Right lobe of liver (tissue), 6 donors: Measurements from ENCODE around the gene BMP8A. TPM values are rescaled to one million over a fixed set of nuclear protein-coding genes. Genes with fewer than 3 reads are reported as not detected.
"Not testable (repeated sequence)": the region's sequence is repeated elsewhere in the genome, so short reads cannot be mapped to it uniquely, and the experiment has no call there.

Experiments
- ATAC-seq, 4 donors: fragments of 200-7000 bp; cut with Tn5 transposase; one replicate each; pipeline ENCODE4 v1.9.1; 2020; ENCODE audit warnings: mild to moderate bottlenecking in 4 of 4, moderate library complexity in 4 of 4
- DNase-seq, 3 donors: peaks; one replicate each; pipeline ENCODE4 v3.0.0-alpha.2; 2020
- H3K27ac ChIP-seq, 3 donors: fragments of 200-600 bp; one replicate each; pipeline ENCODE4 v1.8.0; 2022
- H3K27me3 ChIP-seq, 2 donors: fragments of 200-600 bp; one replicate each; pipeline ENCODE4 v1.8.0; 2022
- H3K36me3 ChIP-seq, 4 donors: fragments of 200-600 bp; sonication (generic) in 1 of 4; one replicate each; pipeline versions ENCODE4 v1.5.1 to v1.8.0; 2017 to 2022; ENCODE audit warnings: control low read depth in 1 of 4
- H3K4me1 ChIP-seq, 4 donors: fragments of 200-600 bp; sonication (generic) in 1 of 4; one replicate each; pipeline versions ENCODE4 v1.5.1 to v1.8.0; 2017 to 2022; ENCODE audit warnings: control low read depth in 1 of 4
- H3K4me3 ChIP-seq, 3 donors: fragments of 200-600 bp; one replicate each; pipeline ENCODE4 v1.8.0; 2022
- H3K9me3 ChIP-seq, 4 donors: fragments of 200-600 bp; sonication (generic) in 1 of 4; one replicate each; pipeline versions ENCODE4 v1.5.1 to v1.8.0; 2017 to 2022; ENCODE audit warnings: control low read depth in 1 of 4
- POLR2A ChIP-seq: fragments of 450-650 bp; IDR thresholded peaks from one replicate; pipeline ENCODE4 v1.6.1; 2017; ENCODE audit warnings: antibody characterized with exemption, mild to moderate bottlenecking
- whole genome bisulfite sequencing: methylation state at CpG from one replicate; pipeline ENCODE4 v1.1.6; 2018; ENCODE audit warnings: low coverage, low lambda C conversion rate; ENCODE audit not compliant: insufficient coverage; ENCODE audit errors: missing lambda C conversion rate; 5-methylcytosine and 5-hydroxymethylcytosine counted together
- intact Hi-C, 2 donors: fragments of 100-400 bp; cut with DNase I; formaldehyde crosslinking; loops; one replicate each; pipeline versions ENCODE4 v1.11.2 to v1.14.1; 2022
- total RNA-seq, 6 experiments: library from RNA; depleted of rRNA in 2 of 6; stranded (reverse); fragments of >200 nt in 2 of 6; fragmentation: NEBNext Ultra II Directional in 3 of 6; extraction: Animal tissue kit (Norgen Biotek cat#: 25700) in 3 of 6; gene quantifications; one replicate each; pipeline versions ENCODE4 v1.1.0 to v1.2.4, GENCODE V29; 2016 to 2023
- TF ChIP-seq, protein P1 (sequence below), 4 donors: fragments of 200-600 bp in 3 of 4; fragments of 450-650 bp in 1 of 4; IDR thresholded peaks; one replicate each; pipeline versions ENCODE4 v1.5.1 to v1.8.0; 2016 to 2022; ENCODE audit warnings: antibody characterized with exemption in 4 of 4, mild to moderate bottlenecking in 2 of 4
- donor health status: DM: no; HTN: yes; CAD: no.
- donor health status: DM: no; HTN: no; CAD: no.
- donor health status: DM: no; HTN: no; CAD: no.
- donor health status: DM: no; HTN: yes; CAD: no.
- donor health status: DM: no; HTN: yes; CAD: no.

BMP8A gene
- total RNA-seq, 6 experiments from 2014 or later: 0.18 to 0.80 TPM; not detected in 4

DNA sequence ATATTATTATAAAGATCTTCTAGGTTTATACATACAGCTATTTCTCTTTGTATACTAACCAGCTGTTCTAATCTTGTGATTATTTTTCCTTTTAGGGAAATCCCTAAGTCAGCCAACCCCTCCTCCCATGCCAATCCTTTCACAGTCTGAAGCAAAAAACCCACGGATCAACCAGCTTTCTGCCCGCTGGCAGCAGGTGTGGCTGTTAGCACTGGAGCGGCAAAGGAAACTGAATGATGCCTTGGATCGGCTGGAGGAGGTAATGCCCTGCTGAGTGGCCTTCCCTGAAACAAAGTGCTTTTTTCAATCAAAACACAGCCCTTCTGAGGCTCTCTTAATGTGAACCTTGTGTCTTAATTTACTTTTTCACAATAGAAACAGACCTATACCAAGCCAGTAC, 32.4 kb upstream of the BMP8A start:
- Histone ChIP-seq H3K27ac (no peak overlapping the region), H3K4me1 (peaks cover 0 to 1% (median 0%) of the 10 kb centered on the region in 4 donors), H3K9me3 (no peaks in the 10 kb centered on the region), H3K36me3 (peaks cover 23 to 100% (median 66%) of the 10 kb centered on the region in 4 donors), H3K27me3 (no peaks in the 10 kb centered on the region), H3K4me3 (no peak overlapping the region)
- DNase-seq (no peak), ATAC-seq (no peak)
- intact Hi-C loops: no loop called here
- TF ChIP-seq, protein P1, sequence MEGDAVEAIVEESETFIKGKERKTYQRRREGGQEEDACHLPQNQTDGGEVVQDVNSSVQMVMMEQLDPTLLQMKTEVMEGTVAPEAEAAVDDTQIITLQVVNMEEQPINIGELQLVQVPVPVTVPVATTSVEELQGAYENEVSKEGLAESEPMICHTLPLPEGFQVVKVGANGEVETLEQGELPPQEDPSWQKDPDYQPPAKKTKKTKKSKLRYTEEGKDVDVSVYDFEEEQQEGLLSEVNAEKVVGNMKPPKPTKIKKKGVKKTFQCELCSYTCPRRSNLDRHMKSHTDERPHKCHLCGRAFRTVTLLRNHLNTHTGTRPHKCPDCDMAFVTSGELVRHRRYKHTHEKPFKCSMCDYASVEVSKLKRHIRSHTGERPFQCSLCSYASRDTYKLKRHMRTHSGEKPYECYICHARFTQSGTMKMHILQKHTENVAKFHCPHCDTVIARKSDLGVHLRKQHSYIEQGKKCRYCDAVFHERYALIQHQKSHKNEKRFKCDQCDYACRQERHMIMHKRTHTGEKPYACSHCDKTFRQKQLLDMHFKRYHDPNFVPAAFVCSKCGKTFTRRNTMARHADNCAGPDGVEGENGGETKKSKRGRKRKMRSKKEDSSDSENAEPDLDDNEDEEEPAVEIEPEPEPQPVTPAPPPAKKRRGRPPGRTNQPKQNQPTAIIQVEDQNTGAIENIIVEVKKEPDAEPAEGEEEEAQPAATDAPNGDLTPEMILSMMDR (IDR thresholded peaks at IDR 0.05): no peak
- no peak for TF ChIP-seq POLR2A
- 94% methylated on average over 4 of the region's 4 CpGs for WGBS

DNA sequence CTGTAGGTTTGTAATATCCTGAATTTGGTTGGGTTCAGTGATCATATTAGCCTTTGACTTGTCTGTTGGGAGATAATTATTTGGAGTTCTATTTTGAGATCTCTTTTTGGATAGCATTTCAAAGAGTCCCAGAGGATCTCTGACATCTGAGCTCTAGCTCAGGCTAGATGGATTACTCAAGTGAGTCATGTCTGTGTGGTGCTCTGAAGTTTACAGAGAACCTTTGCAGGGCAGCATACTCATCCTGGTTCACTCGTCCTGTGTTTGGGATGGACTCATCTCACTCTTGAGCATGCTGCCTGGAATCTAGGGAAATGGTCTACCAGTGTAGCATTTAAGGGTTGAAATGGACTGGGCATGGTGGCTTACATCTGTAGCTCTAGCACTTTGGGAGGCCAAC, 29.4 kb upstream of the BMP8A start:
- Histone ChIP-seq H3K4me3 (no peak overlapping the region), H3K9me3 (no peaks in the 10 kb centered on the region), H3K27me3 (no peaks in the 10 kb centered on the region), H3K4me1 (no peaks in the 10 kb centered on the region), H3K36me3 (peaks cover 23 to 94% (median 54%) of the 10 kb centered on the region in 4 donors), H3K27ac (no peak overlapping the region)
- TF ChIP-seq POLR2A: no peak
- TF ChIP-seq, protein P1 (IDR thresholded peaks at IDR 0.05): no peak
- WGBS: 80% methylated on average over 1 of the region's 1 CpG
- ATAC-seq: no peak
- intact Hi-C loops: no loop called here
- DNase-seq: no peak

DNA sequence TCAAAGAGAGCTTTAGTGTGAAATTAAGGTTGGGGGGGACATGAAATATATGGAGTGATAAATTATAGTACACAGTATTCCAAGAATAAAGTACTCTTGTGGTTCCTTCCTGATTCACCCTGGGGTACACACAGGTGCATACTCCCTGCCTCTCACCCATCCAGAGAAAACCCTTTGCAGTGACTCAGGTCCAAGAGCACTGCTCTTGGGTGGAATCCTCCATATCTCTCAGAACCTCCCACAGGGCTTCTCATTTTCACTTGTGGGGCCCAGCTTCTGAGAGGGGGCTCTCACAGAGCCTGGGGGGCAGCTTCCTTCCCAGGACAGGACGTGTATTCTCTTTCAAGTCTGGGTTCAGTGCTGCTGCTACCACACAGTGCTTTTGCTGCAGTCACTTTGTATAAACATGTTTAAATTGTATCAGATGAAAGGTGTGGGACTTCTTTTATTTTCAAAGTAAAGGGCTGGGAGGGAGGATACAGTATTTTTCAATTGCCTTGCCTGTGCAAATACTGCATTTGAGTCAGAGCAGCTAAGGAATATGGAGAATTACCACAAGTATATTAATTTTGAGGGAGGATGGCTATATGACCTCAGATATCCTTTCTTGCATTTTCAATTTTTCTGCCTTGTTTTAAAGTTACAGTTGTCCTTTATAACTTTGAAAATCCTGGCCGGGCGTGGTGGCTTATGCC, 24.9 kb upstream of the BMP8A start:
- peaks cover 12 to 83% (median 39%) of the 10 kb centered on the region in 4 donors for H3K36me3 ChIP-seq
- intact Hi-C loops: no loop called here

DNA sequence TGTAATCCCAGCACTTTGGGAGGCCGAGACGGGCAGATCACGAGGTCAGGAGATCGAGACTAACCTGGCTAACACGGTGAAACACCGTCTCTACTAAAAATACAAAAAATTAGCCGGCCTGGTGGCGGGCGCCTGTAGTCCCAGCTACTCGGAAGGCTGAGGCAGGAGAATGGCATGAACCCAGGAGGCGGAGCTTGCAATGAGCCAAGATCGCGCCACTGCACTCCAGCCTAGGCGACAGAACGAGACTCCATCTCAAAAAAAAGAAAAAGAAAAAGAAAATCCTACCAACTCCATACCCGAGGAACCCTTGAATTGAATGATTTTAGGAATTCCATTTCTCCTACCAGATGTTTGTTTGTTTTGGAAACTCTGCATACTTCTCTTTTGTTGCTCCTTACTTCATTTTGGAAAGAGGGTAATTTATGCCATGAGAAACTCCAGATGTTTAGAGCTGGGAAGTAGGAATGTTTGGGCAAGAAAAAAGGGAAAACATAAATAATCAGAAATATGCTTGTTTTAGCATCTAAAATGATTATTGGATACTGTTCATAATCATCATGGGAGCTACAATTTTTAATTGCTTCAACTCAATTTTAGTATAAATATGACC, 24.2 kb upstream of the BMP8A start:
- H3K4me3 ChIP-seq, H3K4me1 ChIP-seq, ATAC-seq, H3K27ac ChIP-seq, DNase-seq, H3K9me3 ChIP-seq, H3K27me3 ChIP-seq, intact Hi-C loops: not testable (repeated sequence)
- WGBS: 78% methylated on average over 16 of the region's 16 CpGs
- H3K36me3 ChIP-seq: peaks cover 5 to 83% (median 36%) of the 10 kb centered on the region in 4 donors

More for the DNA sequence above, 24.9 kb upstream of the BMP8A start:
- Histone ChIP-seq H3K27ac (no peak overlapping the region), H3K9me3 (no peaks in the 10 kb centered on the region), H3K4me3 (no peak overlapping the region), H3K27me3 (no peaks in the 10 kb centered on the region), H3K4me1 (no peaks in the 10 kb centered on the region)
- no peak for ATAC-seq
- 74% methylated on average over 3 of the region's 3 CpGs for WGBS
- no peak for TF ChIP-seq POLR2A
- TF ChIP-seq, protein P1 (IDR thresholded peaks at IDR 0.05): no peak
- DNase-seq: no peak

DNA sequence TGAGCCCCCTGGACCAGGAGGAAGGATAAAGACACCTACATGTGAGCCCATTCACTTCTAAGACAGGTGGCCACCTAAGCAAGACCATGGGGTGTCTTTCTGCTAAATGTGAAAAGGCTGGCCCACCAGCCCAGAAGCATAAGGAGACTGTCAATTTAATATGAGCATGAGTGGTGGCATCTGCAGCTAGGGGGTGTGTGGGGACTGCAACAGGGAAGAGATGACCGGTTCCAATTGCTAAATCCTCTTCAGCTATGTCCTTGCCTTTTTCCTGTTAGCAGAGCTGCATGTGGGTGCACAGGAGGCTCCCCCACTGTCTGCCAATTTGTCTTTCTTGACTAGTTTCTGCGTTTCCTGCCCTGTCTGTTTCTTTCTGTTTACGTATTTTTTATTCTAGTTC, 22.3 kb upstream of the BMP8A start:
- Histone ChIP-seq H3K27me3 (no peaks in the 10 kb centered on the region), H3K36me3 (peaks cover 0 to 77% (median 26%) of the 10 kb centered on the region in 4 donors), H3K27ac (no peak overlapping the region), H3K4me3 (no peak overlapping the region), H3K9me3 (no peaks in the 10 kb centered on the region), H3K4me1 (no peaks in the 10 kb centered on the region)
- intact Hi-C loops: no loop called here
- WGBS: 56% methylated on average over 3 of the region's 3 CpGs
- ATAC-seq: peak in 2 of 4 donors; percentile 47 to 48
- no peak for TF ChIP-seq POLR2A
- TF ChIP-seq, protein P1 (IDR thresholded peaks at IDR 0.05): no peak
- DNase-seq: no peak
